DOHH2 (cell line): ENCODE measurements around the gene PSMA7.

Experiments
- H3F3A ChIP-seq: fragments of 200-600 bp; sonication (generic), shearing (Covaris generic); 2 replicates; pipeline ENCODE4 v1.6.0; 2016; ENCODE audit warnings: antibody characterized with exemption, mild to moderate bottlenecking; ENCODE audit not compliant: control insufficient read depth, insufficient read depth
- H3K27ac ChIP-seq: fragments of 200-600 bp; sonication (generic); 2 replicates; pipeline ENCODE4 v1.5.1; 2014; ENCODE audit warnings: low read depth, mild to moderate bottlenecking, low read length, moderate library complexity
- H3K27me3 ChIP-seq: fragments of 200-600 bp; sonication (generic); 2 replicates; pipeline ENCODE4 v1.6.1; 2014; ENCODE audit warnings: mild to moderate bottlenecking, low read length, mixed read lengths; ENCODE audit not compliant: control insufficient read depth
- H3K36me3 ChIP-seq: fragments of 200-600 bp; sonication (generic); 2 replicates; pipeline ENCODE4 v1.6.1; 2014; ENCODE audit warnings: mild to moderate bottlenecking, low read length, moderate library complexity, mixed read lengths; ENCODE audit not compliant: control insufficient read depth
- H3K4me1 ChIP-seq: fragments of 200-600 bp; sonication (generic); 2 replicates; pipeline ENCODE4 v1.6.1; 2014; ENCODE audit warnings: mild to moderate bottlenecking, low read length, mixed read lengths; ENCODE audit not compliant: control insufficient read depth
- H3K4me2 ChIP-seq: fragments of 200-600 bp; sonication (generic); 2 replicates; pipeline ENCODE4 v1.6.0; 2014; ENCODE audit warnings: mild to moderate bottlenecking, low read length, moderate library complexity
- H3K4me3 ChIP-seq: fragments of 200-600 bp; sonication (generic); 2 replicates; pipeline ENCODE4 v1.5.1; 2014; ENCODE audit warnings: mild to moderate bottlenecking, low read length, mixed read lengths
- H3K79me2 ChIP-seq: fragments of 200-600 bp; sonication (generic); 2 replicates; pipeline ENCODE4 v1.6.1; 2014; ENCODE audit warnings: mild to moderate bottlenecking, low read length, mixed read lengths; ENCODE audit not compliant: control insufficient read depth
- H3K9me2 ChIP-seq: fragments of 200-600 bp; sonication (generic); replicated peaks from 2 replicates; pipeline ENCODE4 v1.6.1; 2014; ENCODE audit warnings: mild to moderate bottlenecking, low read length, mixed read lengths; ENCODE audit not compliant: control insufficient read depth
- H3K9me3 ChIP-seq: fragments of 200-600 bp; sonication (generic); 2 replicates; pipeline ENCODE4 v1.6.1; 2014; ENCODE audit warnings: antibody characterized with exemption, low read length, mixed read lengths; ENCODE audit not compliant: control insufficient read depth, insufficient read depth
- H4K20me1 ChIP-seq: fragments of 200-600 bp; sonication (generic); 2 replicates; pipeline ENCODE4 v1.6.0; 2014; ENCODE audit warnings: low read depth, mild to moderate bottlenecking, antibody characterized with exemption, low read length, moderate library complexity; ENCODE audit not compliant: control insufficient read depth, insufficient read depth
- CTCF ChIP-seq: fragments of 200-600 bp; sonication (generic); IDR thresholded peaks from one replicate; pipeline ENCODE4 v1.5.1; 2014; ENCODE audit warnings: antibody characterized with exemption, mild to moderate bottlenecking, low read depth, low read length; ENCODE audit not compliant: poor library complexity, severe bottlenecking
- EZH2phosphoT487 ChIP-seq: fragments of 200-600 bp; sonication (generic); IDR thresholded peaks from 2 replicates; pipeline ENCODE4 v1.6.1; 2017; ENCODE audit warnings: borderline replicate concordance, mild to moderate bottlenecking, antibody characterized with exemption, low read length, moderate library complexity, mixed read lengths

Gene PSMA7

GRCh38 chr20:62114894-62115293 is 28.3 kb downstream of the PSMA7 start:
- no peak overlapping the region for H3K4me2 ChIP-seq
- H3K4me1 ChIP-seq: no peaks in the 10 kb centered on the region
- peaks cover 17% of the 10 kb centered on the region for H3K9me3 ChIP-seq
- no peaks in the 10 kb centered on the region for H4K20me1 ChIP-seq
- no peaks in the 10 kb centered on the region for H3K36me3 ChIP-seq
- H3K27me3 ChIP-seq: no peaks in the 10 kb centered on the region; the same call in 1 of the 2 replicates
- no peak overlapping the region for H3K27ac ChIP-seq
- TF ChIP-seq CTCF: no peak
- no peak for TF ChIP-seq EZH2phosphoT487
- no peaks in the 10 kb centered on the region for H3F3A ChIP-seq
- H3K4me3 ChIP-seq: no peak overlapping the region
- no peaks in the 10 kb centered on the region for H3K9me2 ChIP-seq
- H3K79me2 ChIP-seq: no peaks in the 10 kb centered on the region

GRCh38 chr20:62112368-62112767 is 30.8 kb downstream of the PSMA7 start:
- no peak for TF ChIP-seq EZH2phosphoT487
- TF ChIP-seq CTCF: no peak
- Histone ChIP-seq H3K4me1 (no peaks in the 10 kb centered on the region), H3K4me2 (no peak overlapping the region), H3K36me3 (no peaks in the 10 kb centered on the region), H3K27me3 (no peaks in the 10 kb centered on the region; the same call in 1 of the 2 replicates), H3K4me3 (no peak overlapping the region), H4K20me1 (no peaks in the 10 kb centered on the region), H3K27ac (no peak overlapping the region), H3F3A (no peaks in the 10 kb centered on the region), H3K9me2 (no peaks in the 10 kb centered on the region), H3K79me2 (no peaks in the 10 kb centered on the region), H3K9me3 (peaks cover 35% of the 10 kb centered on the region)

GRCh38 chr20:62111148-62111547 is 32.0 kb downstream of the PSMA7 start:
- Histone ChIP-seq H3K27me3 (no peaks in the 10 kb centered on the region; the same call in 1 of the 2 replicates), H3K9me2 (no peaks in the 10 kb centered on the region), H3K9me3 (peaks cover 41% of the 10 kb centered on the region), H3K36me3 (no peaks in the 10 kb centered on the region), H3K79me2 (no peaks in the 10 kb centered on the region), H3K27ac (no peak overlapping the region), H3K4me3 (no peak overlapping the region), H4K20me1 (no peaks in the 10 kb centered on the region), H3K4me2 (no peak overlapping the region), H3F3A (no peaks in the 10 kb centered on the region), H3K4me1 (no peaks in the 10 kb centered on the region)
- TF ChIP-seq CTCF (no peak), EZH2phosphoT487 (no peak)

- Histone ChIP-seq H3K4me2 (no peak overlapping the region), H3K36me3 (no peaks in the 10 kb centered on the region), H3K9me2 (no peaks in the 10 kb centered on the region), H3K4me1 (no peaks in the 10 kb centered on the region), H3F3A (no peaks in the 10 kb centered on the region), H4K20me1 (no peaks in the 10 kb centered on the region), H3K27ac (no peak overlapping the region), H3K9me3 (peaks cover 24% of the 10 kb centered on the region), H3K27me3 (no peaks in the 10 kb centered on the region), H3K4me3 (no peak overlapping the region), H3K79me2 (no peaks in the 10 kb centered on the region)
- TF ChIP-seq EZH2phosphoT487 (no peak), CTCF (no peak)
These were observed 37.6 kb downstream of the PSMA7 start for GRCh38 chr20:62105592-62105991.
